Omental fat pad (tissue), 4 donors: Measurements from ENCODE around the gene TIMM9. TPM values are rescaled to one million over a fixed set of nuclear protein-coding genes. Genes with fewer than 3 reads are reported as not detected.

ENCODE experiments used
- ATAC-seq: fragments of 150-250 bp; one replicate; pipeline ENCODE4 v1.9.1; 2016; ENCODE audit warnings: mild to moderate bottlenecking, moderate library complexity; ENCODE audit not compliant: low FRiP score
- DNase-seq: peaks from one replicate; pipeline ENCODE4 v3.0.0-alpha.2; 2019; ENCODE audit warnings: low spot score
- total RNA-seq, 4 donors: library from RNA; depleted of rRNA; stranded (reverse); fragments of >200 nt; gene quantifications; one replicate each; pipeline ENCODE4 v1.1.0, GENCODE V29; 2016
- TF ChIP-seq, protein P1 (sequence below), 3 donors: fragments of 450-650 bp; IDR thresholded peaks; one replicate each; pipeline ENCODE4 v1.5.1; 2016 to 2017; ENCODE audit warnings: antibody characterized with exemption in 3 of 3, mild to moderate bottlenecking in 3 of 3, moderate library complexity in 2 of 3

Gene TIMM9
- total RNA-seq, 4 donors from 2014 or later: 42.6 to 53.2 (median 44.0) TPM

DNA sequence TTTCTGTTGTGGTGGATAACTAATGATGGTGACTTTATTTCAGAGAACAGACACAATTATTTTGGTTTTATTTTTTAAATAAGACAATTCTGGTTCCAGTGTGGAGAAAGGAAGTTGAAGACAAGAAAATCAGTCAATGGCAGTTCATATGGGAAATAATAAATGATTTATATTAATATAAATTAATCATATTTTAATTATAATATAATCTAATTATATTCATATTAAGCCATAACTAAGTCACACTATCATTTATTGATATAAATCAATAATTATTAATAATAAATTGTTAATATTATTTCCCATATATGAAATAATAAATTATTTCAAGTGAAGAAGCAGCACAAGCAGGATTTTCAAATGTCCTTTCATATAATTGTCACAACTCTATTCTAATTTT, 28.8 kb downstream of the TIMM9 start:
- TF ChIP-seq, protein P1, sequence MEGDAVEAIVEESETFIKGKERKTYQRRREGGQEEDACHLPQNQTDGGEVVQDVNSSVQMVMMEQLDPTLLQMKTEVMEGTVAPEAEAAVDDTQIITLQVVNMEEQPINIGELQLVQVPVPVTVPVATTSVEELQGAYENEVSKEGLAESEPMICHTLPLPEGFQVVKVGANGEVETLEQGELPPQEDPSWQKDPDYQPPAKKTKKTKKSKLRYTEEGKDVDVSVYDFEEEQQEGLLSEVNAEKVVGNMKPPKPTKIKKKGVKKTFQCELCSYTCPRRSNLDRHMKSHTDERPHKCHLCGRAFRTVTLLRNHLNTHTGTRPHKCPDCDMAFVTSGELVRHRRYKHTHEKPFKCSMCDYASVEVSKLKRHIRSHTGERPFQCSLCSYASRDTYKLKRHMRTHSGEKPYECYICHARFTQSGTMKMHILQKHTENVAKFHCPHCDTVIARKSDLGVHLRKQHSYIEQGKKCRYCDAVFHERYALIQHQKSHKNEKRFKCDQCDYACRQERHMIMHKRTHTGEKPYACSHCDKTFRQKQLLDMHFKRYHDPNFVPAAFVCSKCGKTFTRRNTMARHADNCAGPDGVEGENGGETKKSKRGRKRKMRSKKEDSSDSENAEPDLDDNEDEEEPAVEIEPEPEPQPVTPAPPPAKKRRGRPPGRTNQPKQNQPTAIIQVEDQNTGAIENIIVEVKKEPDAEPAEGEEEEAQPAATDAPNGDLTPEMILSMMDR (IDR thresholded peaks at IDR 0.05): no peak
- no peak for DNase-seq

DNA sequence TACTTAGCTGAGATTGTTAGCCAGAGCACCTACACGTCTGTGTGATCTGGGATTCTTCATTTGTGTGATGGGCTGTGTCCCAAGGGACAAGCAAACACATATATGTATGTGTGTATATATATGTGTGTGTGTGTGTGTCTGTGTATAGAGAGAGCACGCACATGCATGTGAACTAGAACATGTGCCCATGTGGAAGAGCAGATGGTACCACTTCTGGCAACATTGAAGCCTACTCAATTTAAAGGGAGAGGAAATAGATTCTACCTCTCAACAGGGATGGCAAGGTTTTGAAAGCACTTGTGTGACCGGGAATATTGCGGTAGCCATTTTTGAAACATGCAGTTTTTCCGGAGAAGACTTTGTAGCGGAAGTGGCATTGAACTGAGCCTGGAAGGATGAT, 30.2 kb downstream of the TIMM9 start:
- TF ChIP-seq, protein P1 (IDR thresholded peaks at IDR 0.05): no peak
- DNase-seq (no peak), ATAC-seq (no peak)

More for the DNA sequence above, 28.8 kb downstream of the TIMM9 start:
- ATAC-seq: no peak

DNA sequence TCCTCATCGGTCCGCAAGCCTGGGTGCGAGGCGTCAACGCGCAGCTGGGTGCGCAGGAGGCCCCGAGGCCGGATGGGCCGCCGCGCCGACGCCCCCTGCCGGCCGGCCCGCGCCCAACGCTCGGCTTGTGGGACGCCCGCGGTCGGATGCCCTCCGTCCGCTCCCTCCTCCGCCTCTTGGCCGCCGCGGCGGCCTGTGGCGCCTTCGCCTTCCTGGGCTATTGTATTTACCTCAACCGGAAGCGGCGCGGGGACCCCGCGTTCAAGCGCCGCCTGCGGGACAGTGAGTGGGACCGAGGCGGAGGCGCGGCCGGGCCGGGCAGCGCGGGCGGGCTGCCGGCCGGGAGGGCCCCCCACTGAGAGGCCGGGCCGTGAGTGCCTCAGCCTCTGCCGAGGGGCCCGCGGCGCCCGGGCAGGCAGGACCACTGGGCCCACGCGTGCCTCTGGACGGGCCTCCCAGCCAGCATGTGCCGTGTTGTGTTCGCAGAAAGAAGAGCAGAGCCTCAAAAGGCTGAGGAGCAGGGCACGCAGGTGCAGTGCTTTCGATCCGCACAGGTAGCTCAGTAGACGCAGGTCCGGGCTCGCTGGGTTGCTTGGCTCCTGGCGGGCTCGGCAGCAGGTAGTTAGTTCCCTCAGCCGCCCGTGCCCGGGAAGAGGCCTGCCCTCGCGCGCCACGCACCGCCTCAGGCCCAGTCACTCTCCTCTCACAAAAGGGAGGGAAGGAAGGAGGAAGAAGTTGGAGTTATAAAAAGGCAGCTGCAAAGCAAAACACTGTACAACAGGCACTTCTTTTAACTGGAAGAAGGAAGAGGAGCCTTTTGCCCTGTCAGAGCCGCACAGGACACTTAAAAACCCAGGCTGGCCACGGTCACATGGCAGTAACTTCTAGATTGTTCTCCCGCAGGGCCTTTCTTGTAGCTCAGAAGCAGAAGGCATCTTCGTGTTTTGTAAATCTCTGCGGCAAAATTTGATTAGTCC, 31.2 kb downstream of the TIMM9 start, which contains the start of gene TOMM20L:
Gene TOMM20L, plus strand, starts transcription at position 119 of the 977 bp plus-strand sequence. Its CDS starts 28 bp downstream, at position 147.
- DNase-seq: peak; percentile 36
- TF ChIP-seq, protein P1 (IDR thresholded peaks at IDR 0.05): peak in 2 of 3 donors; percentile 87 to 92
- peak; percentile 92 for ATAC-seq

DNA sequence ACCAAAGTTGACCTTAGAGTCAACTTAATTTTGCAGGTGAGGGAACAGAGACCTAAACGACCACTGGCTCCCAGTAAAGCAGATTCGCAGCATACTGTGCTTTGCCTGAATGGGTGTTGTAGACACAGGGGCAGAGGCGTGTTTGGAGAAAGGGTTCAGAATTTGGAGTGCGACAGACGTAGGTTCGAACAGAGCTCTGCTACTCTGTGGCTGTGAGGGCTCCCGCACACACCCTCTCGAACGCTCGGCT, 31.8 kb downstream of the TIMM9 start:
- TF ChIP-seq, protein P1 (IDR thresholded peaks at IDR 0.05): no peak
- no peak for ATAC-seq
- no peak for DNase-seq

DNA sequence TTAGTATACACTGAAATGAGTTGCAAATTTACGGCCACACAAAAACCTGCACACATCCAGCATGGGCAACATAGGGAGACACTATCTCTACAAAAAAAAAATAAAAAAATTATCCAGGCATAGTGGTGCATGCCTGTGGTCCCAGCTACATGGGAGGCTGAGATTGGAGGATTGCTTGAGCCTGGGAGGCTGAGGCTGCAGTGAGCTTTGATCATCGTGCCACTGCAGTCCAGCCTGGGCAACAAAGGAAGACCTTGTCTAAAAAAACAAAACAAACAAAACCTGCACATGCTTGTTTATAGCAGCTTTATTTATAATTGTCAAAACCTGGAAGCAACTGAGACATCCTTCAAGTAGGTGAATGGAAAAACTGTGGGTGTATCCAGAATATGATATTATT, 36.5 kb downstream of the TIMM9 start:
- DNase-seq (no peak), ATAC-seq (no peak)
- TF ChIP-seq, protein P1 (IDR thresholded peaks at IDR 0.05): no peak

DNA sequence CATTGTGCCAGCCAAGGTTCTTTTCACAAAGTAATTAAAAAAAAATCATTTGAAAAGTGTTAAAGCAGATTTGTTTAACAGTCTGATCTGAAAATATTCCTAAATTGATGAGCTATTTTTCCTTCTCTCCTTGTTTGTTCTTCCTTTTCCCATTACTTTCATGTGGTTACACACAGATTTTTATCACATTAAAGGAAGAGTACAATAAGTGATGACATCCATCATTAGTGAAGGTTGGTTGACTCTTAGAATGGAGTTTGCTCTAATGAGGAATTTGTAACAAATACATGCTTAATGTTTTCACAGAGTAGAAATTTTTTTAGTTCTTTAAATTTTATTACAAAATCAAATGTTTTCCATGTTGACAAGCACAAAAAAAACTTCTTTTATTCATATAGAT, 50.5 kb downstream of the TIMM9 start:
- TF ChIP-seq, protein P1 (IDR thresholded peaks at IDR 0.05): no peak
- no peak for DNase-seq
- ATAC-seq: no peak

DNA sequence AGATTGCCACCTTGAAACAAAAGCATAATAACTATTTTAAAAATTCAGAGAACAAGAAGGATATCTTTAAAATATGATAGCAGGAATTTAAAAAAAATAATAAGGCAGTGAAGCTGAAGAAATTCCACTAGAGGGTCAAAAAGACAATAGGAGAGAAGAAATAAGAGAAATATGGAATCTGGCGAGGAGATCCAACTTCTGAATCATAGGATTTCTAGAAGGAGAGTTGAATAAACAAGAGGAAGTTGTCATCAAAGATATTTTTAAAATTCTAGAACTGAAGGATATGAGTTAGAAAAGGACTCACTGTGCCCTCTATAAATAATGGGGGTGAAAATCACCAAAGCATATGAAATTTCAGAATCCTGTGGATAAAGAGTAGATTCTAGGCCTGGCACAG, 58.4 kb downstream of the TIMM9 start:
- no peak for ATAC-seq
- no peak for DNase-seq
- TF ChIP-seq, protein P1 (IDR thresholded peaks at IDR 0.05): no peak
